HTR-8/SVneo (cell line): Measurements from ENCODE around the gene ARL5B.

Experiments used
- DNase-seq: peaks from one replicate; pipeline ENCODE4 v3.0.0; 2011; ENCODE audit warnings: low spot score, mixed read lengths; ENCODE audit not compliant: insufficient read length
- FAIRE-seq: peaks from 2 replicates; lab custom pipeline; 2011; peaks lifted over from hg19 to GRCh38; lab: Jason Lieb, UNC

Gene ARL5B

DNA sequence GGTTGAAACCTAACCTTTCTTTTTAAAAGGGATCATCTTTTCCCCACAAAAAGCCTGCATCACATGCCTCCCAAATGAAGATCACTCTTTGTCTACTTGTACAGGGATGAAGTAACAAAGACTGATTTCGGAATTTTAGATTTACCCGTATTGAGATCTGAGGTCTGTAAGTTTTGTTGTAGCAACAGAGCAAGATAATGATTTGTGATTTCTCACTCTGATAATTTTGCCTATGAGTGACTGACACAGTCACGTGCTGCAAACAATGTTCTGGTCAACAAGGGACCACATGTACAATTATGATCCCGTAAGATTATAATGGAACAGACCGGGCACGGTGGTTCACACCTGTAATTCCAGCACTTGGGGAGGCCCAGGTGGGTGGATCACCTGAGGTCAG lies 31.3 kb downstream of the ARL5B start:
- FAIRE-seq = no peak
- DNase-seq = no peak

- DNase-seq = no peak
- FAIRE-seq = no peak
These were observed 40.9 kb downstream of the ARL5B start for GRCh38 chr10:18699849-18700840.

DNA sequence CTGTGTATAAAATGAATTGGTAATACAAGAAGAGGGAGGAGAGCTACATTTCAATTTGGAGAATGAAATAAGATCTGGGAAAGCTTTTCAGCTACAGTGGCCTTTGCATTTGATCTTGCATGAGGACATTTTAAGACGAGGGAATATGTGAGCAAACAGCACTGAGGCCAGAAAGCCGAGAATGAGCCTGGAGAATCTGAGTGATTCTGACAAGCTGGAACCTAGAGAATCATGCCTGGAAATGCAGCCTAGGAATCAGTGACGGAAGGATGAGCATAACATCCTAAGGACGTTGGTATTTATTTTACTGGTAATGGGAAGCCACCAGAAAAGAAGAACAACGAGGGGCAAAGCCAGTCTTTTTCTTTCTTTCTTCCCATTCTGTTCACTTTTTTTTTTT lies 44.3 kb downstream of the ARL5B start:
- no peak for FAIRE-seq
- DNase-seq = no peak

DNA sequence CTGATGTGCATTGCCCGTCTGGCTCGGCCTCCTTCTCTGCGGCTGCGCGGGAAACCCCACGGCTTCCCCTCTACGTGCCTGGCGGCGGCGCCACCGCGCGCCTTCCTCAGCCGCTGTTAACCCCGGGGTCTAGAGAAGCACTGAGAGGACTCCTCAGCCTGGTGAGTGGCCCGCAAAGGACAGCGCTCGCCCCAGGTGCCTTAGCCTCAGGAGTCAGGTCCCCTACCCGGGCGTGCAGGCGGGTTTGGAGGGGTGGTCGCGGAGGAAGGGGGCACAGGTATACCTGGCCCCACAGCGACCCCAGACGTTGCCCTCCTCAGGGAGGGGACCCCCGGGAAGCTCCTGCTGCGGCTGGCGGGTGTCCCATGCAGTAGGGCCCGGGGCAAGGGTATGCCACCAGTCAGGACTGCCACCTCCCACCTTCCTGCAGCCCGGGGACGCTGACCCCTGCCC lies 51.0 kb downstream of the ARL5B start:
- no peak for DNase-seq
- no peak for FAIRE-seq

DNA sequence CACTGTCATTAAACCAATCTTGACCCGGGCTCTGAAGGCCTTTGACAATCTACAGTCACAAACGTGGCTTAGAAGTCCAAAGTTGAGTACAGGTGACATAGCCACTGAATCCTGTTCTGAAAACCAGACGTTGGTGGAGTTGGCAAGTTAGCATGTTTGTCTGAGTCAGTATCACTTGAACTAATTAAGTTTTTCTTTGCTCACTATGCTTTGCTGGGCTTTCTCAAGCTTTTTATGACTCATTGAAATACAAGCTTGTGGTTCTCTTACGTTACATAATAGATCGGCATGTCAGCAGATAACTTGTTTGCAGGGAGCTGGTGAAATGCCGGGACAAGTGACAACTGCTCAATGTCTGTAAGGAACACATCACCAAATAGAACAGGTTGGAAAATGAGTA lies 53.8 kb downstream of the ARL5B start:
- FAIRE-seq (peak; percentile 28), DNase-seq (peak; percentile 54)

DNA sequence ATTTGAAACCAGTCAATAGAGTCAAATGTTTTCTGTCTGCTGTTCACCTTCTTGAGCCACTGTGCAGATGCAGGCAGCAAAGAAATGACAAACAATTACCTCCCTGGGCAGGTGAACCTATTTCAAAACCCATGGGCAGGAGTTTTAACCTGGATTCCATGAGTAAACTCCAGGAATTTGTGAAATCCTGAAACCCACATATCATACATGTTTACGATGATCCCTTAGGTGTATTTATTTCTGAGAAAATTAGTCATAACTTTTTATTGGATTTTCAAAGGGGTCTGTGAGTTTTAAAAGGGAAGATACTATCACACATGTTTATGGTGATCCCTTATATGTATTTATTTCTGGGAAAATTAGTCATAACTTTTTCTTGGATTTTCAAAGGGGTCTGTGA lies 59.8 kb downstream of the ARL5B start:
- FAIRE-seq (no peak), DNase-seq (no peak)

GRCh38 chr10:18719811-18720210 lies 60.6 kb downstream of the ARL5B start:
- no peak for DNase-seq
- no peak for FAIRE-seq

- DNase-seq (no peak), FAIRE-seq (no peak)
These were observed 61.8 kb downstream of the ARL5B start for GRCh38 chr10:18721067-18721466.

GRCh38 chr10:18723801-18724200 lies 64.6 kb downstream of the ARL5B start:
- DNase-seq (no peak), FAIRE-seq (no peak)
